HG03457 (cell line): Measurements from ENCODE around the gene ITGB4.
"Not testable (repeated sequence)": the region's sequence is repeated elsewhere in the genome, so short reads cannot be mapped to it uniquely, and the experiment has no call there.

Experiments
- ATAC-seq: cut with Tn5 transposase; IDR thresholded peaks from one replicate; pipeline ENCODE4 v1.9.1; 2021; ENCODE audit warnings: moderate number of reproducible peaks; ENCODE audit not compliant: unreplicated experiment

Gene ITGB4

DNA sequence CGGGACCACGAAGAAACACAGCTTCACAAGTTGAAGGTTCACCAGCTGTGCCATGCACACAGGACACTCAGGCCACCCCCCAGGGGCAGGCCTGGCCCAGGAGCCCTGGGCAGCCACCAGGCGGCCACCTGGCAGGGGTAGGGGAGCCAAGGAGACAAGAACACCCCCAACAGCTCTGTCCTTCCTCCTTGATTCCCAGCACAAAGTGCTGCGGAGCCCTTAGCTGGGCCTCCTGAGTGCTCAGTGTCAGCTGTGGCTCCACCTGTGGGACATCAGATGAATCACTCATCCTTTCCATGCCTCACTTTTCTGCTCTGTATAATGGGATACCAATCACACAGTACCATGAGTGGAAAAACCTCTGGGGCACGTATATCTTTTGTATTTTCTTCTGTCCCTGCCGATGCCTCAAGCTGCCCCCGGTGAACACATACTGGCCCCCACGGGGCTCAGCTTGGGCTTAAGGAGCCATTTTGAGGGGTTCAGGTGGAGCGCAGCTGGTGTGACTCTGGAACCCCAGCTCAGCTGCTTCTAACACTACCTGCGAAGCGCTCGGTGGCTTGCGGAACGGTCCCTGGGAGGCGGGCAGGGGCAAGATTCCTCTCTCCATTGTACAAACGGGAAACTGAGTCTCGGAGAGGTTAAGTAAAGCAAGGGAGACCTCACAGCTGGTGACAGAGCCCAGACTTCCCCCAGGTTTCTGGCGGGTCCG is 31.7 kb downstream of the ITGB4 start:
- no peak for ATAC-seq

DNA sequence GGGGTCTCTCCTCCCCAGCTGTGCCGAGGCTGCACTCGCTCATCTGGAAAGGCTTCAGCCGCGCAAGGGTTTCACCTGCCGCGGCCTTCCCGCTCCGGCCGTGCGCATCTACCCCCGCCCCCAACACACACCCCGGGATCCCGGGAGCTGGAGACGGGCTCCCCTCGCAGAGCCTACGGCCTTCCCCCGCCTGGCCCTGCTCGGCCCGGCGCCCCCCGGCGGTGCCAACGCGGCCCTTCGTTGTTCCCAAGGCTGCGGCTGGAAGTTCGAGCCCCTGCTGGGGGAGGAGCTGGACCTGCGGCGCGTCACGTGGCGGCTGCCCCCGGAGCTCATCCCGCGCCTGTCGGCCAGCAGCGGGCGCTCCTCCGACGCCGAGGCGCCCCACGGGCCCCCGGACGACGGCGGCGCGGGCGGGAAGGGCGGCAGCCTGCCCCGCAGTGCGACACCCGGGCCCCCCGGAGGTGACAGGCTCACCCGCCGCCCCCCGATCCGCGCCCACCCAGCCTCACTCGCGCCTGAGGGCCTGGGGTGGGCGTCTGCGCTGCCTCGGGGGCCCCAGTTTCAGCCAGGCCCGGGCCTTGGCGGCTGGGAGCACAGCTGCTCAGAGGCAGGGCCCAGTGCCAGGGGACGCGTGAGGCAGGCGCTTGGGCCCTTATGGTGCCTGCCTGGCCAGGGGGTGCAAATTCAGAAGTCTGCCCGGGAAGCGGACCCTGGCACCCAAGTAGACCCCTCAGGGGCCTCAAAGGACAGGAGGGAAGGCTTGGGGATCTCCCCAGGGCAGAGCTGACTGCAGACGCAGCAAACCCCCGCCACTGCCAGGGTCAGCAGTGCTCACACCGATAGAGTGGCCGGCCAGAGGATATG is 32.5 kb downstream of the ITGB4 start:
- ATAC-seq: no peak

DNA sequence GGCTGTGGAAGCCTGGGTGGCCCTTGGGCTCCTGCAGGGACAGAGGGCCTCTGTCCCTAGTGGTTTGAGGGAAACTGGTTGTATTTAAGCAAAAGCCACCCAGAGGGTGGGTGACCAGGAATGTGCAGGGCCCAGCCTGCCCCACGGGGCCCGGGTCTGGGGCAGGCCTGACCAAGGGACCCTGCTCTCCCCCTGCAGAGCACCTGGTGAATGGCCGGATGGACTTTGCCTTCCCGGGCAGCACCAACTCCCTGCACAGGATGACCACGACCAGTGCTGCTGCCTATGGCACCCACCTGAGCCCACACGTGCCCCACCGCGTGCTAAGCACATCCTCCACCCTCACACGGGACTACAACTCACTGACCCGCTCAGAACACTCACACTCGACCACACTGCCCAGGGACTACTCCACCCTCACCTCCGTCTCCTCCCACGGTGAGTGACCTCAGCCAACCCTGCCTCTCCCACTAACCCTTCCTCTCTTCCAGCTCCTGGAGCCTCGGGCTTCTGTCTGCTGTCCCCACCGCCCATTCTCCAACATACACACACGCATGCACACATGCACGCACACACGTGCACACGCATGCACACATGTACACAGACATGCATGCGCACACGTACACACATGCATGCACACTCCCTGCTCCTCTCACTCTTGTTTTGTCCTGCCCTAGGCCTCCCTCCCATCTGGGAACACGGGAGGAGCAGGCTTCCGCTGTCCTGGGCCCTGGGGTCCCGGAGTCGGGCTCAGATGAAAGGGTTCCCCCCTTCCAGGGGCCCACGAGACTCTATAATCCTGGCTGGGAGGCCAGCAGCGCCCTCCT is 33.3 kb downstream of the ITGB4 start:
- no peak for ATAC-seq

DNA sequence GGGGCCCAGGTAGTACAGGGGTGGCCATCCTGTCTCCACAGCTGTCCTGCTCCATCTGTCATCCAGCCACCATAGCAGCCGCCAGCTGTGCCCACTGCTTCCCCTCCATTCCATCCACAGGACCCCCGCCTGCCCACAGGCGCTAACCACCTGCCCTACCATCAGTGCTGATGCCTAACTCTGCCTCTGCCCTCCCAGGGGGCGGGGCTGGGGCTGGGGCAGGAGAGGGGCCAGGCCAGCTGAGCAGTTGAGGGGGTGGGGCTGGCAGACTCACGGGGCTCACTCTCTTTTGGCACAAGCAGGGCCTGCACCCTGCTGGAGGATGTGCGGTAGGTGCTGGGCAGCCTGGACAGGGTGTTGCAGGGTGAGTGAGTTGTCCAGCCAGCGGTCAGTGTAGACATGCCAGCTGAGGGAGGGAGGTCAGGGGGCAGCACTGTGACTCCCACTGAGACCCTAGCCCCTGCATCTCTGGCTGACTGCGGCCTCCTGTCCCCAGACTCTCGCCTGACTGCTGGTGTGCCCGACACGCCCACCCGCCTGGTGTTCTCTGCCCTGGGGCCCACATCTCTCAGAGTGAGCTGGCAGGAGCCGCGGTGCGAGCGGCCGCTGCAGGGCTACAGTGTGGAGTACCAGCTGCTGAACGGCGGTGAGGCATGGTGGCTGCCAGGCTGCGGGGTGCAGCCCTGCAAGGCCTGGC is 34.1 kb downstream of the ITGB4 start:
- no peak for ATAC-seq

DNA sequence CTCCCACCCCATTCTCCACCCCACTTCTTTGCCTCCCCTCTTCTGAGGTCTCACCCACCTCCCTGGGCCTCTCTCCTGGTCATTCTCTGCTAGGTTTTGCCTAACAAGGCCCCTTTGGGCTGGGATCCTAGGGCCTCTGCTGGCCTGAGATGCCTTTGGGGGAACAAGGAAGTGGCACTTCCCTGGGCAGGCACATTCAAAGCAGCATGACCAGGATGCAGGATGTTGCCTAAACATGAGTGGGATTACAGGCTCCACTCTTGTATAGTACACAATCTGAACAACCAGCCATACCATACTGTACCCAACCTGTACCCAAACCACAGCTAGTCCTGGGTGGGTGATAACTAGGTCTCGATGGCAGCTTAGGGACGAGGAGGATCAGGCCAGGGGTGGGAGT is 34.7 kb downstream of the ITGB4 start:
- no peak for ATAC-seq

DNA sequence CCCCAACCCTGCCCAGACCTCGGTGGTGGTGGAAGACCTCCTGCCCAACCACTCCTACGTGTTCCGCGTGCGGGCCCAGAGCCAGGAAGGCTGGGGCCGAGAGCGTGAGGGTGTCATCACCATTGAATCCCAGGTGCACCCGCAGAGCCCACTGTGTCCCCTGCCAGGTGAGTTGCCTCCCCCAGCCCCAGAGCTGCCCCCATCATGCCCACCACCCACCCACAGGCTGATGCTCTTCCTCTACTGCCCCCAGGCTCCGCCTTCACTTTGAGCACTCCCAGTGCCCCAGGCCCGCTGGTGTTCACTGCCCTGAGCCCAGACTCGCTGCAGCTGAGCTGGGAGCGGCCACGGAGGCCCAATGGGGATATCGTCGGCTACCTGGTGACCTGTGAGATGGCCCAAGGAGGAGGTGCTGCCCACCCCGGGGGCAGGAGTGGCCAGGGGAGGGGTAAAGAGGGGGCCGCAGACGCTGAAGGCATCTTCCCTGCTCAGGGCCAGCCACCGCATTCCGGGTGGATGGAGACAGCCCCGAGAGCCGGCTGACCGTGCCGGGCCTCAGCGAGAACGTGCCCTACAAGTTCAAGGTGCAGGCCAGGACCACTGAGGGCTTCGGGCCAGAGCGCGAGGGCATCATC is 35.3 kb downstream of the ITGB4 start:
- no peak for ATAC-seq

DNA sequence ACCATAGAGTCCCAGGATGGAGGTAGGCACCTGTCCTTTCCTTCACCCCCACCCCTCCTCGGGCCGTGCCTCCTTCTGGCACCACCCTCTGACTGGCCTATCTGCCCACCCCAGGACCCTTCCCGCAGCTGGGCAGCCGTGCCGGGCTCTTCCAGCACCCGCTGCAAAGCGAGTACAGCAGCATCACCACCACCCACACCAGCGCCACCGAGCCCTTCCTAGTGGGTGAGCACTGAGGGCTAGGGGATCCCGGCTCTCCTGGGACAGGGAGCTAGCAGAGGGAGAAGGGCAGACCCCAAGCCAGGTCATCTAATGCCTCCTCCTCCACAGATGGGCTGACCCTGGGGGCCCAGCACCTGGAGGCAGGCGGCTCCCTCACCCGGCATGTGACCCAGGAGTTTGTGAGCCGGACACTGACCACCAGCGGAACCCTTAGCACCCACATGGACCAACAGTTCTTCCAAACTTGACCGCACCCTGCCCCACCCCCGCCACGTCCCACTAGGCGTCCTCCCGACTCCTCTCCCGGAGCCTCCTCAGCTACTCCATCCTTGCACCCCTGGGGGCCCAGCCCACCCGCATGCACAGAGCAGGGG is 35.9 kb downstream of the ITGB4 start:
- no peak for ATAC-seq

DNA sequence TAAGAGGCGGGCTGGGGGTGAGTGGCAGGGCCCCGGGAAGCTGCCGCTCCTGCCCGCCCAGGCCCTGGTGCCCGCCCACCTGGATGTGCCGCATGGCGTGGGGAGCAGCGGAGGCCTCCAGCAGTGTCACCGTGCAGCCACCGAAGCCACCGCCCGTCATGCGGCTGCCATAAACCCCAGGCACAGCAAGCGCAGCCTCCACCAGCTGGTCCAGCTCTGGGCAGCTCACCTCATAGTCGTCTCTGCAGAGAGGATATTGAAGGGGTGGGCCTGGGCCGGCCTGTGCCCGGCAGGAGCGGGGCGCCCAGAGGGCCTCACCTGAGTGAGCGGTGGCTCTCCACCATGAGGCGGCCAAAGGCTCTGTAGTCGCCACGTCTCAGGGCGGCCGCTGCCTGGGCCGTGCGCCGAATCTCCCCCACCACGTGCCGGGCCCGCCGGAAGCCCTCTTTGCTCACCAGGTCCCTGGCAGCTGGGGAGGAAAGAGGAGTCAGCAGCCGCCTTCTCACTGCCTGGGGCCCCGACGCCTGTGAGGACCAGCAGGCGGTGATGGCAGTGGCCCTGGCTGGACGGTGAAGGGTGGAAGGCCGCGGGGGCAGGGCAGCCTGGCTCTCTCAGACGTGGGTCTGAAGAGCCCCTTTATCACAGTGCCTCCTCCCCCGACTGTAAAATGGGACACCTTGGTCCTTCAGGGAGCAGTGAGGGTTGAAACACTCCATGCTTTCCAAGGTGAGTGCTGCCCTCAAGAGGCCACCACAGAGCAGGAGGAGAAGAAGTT is 37.1 kb downstream of the ITGB4 start:
- no peak for ATAC-seq

DNA sequence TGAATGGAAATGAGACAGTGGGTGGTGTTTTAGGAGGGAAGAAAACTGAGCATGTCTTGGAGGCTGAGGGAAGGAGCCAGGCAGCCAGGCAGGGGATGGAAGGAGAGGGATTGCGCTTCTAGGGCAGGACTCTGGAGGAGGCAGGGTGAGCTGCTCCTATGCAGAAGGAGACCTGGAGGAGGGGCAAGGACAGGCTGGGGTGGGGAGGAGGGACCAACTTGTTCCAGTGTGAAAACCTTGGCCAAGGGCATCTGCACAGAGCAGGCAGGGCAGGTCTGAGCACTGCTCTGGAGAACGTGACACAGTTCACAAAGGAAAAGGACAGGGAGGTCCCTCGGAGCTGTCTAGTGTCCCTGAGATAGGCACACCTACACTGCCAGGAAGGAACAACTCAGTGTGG is 38.2 kb downstream of the ITGB4 start:
- ATAC-seq: no peak

DNA sequence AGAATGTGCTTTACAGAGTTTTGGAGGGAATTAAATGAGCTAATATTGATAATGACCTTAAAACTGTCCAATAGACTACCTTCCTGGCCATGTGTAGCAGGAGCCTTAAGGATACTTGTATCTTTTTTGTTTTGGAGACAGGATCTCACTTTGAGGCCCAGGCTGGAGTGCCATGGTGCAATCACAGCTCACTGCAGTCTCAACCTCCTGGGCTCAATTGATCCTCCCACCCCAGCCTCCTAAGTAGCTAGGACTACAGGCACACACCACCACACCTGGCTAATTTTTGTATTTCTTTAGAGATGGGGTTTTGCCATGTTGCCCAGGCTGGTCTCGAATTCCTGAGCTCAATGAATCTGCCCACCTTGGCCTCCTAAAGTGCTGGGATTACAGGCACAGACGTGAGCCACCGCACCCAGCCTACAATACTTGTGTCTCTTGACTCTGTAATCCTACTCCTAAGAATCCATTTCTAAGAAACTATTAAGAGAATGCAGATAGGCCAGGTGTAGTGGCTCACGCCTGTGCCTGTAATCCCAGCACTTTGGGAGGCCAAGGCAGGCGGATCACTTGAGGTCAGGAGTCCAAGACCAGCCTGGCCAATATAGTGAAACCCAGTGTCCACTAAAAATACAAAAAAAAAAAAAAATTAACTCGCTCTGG is 38.9 kb downstream of the ITGB4 start:
- not testable (repeated sequence) for ATAC-seq

DNA sequence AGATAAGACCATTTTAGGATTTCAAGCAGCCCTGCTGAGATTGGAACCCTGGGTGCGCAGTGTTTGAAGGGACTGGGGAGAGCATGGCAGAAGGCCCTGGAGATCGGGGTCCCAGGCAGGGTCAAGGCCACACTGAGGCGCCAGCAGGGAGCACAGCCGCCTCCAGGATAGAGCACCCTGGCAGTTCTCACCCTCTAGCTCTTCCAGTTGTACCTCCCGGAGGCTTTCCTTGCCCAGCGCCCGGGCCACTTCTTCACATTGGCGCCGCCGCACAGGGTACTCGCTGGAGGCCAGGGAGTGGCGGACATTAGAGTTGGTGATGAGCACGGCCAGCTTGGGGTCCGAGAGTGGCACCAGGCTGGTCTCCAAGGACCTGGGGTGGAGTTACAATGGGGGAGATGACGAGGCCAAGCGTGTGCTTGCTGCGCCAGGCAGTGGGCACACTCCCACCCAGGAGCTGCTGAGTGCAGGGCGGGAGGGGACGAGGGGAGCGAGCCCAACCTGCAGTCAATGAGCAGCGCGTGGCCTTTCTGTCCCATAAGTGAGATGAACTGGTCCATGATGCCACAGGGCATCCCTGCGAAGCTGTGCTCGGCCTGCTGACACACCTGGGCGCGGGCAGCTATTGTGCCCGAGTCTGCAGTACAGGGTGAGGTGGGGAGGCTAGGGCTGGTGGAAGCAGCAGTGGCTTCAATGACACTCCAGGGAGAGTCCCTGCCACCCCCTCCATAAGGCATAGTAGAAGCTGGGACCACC is 41.4 kb downstream of the ITGB4 start:
- ATAC-seq: no peak

DNA sequence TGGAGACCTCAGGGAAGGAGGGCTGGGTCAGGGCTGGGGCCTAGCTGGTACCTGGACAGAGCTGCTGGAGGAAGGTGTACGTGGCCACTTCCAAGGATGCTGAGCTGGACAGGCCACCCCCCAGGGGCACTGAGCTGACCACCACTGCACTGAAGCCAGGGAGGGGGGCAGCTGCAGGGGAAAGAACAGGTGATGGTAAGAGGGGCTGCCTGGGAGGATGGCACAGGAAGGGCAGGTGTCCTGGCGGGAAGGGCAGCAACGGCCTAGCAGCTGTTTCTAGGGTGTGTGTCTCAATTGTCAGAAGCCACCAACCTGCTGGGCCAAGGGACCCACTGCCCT is 42.0 kb downstream of the ITGB4 start:
- ATAC-seq: no peak

DNA sequence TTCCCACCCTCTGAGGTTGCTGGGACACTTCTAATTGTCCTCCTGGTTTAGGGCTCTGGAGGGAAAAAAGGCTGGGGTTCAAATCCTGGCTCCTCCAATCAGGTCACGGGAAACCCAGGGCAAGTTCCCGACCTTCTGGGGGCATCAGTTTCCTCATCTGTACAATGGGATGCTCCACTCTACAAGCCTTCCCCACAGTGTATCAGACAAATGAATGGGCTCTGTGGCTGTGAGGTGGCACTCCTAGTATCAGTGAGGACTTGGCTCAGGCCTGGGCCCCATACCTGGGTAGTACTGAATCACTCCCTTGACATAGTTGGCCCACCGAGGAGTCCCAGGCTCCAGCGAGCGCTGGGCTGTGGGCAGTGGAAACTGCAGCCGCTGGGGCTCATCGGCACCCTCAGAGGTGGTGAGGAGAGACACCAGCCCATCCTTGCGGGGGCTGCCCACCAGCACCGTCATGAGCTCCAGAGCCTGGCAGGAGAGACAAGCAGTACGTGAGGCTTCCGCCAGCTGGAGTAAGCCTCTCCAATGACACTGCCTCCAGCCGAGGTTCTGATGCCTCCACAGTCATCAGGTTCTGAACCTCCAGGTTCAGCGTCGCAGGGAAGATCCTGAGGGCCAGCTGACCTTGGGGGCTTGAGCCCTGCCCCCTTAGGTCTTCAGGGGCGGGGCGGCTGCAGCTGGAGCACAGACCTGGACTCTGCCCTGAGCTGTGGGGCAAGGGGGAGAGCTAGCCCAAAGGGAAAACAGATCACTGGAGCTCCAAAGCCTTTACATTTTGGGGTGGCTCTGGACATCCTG is 42.6 kb downstream of the ITGB4 start:
- ATAC-seq: no peak

DNA sequence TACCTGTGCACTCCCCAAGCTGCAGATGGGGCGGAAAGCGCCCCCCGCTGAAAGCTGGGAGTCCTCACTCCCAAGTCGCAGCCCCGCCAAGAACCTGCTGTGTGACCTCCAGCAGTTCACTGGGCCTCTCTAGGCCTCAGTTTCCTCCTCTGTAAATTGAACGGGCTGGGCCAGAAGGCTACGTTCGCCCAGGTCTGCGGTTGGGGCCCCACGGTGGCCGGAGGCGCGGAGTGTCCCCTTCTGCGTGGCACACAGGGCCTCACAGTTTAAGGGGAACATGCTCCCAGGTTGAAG is 43.1 kb downstream of the ITGB4 start:
- ATAC-seq: no peak

DNA sequence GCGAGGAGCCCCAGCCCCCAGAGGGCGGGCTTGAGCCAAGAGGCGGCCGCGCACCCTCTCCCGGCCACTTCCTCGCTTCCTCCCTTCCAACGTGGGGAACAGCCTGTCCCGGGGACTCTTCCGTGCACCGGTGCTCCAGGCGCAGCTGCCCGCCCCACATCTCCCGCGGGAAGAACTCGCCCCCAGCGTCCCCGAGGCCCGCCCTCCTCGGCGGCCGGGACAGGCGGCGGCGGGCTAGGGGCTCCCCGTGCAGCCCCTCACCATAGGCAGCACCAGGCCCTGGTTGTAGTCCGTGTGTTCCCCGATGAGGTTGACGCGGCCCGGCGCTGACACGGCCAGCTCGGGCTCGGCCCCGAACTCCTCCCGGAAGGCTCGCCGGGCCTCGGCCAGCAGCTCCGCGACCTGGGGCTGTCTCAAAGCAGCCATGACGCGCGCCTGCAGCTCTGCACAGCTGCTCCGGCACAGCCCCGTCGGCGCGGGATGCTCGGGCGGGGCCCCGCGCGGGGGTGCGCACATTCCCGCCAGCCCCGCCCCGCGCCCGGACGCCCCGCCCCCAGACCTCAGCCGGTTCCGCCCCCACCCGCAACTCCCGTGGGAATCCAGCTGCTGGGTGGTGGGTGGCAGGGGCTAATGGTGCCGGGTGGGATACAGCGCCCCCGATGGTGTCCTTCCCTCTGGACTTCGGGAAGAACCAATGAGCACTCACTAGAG is 43.6 kb downstream of the ITGB4 start, which contains the start of gene GALK1:
GALK1 (minus strand) TSS at position 482 of the 711 bp plus-strand sequence; CDS start at position 426, 56 bp downstream.
- no peak for ATAC-seq

DNA sequence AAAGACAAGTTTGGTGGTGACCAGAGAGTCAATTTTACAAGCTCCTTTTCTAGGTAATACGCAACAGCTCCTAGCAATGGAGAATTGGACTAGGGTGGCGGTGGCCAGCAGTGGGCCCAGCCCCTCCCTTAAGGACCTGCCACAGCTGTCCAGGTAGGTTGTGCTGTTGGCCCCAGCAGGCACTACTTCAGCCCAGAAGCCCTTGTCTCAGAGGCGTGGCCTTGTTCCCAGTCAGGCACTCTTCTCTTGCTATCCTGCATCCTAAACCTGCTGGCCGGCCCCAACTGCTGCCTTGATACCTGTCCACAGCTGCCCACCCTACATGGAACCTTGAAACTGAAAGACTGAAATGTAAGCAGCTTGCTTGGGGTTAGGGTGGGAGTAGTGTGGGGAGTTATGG is 44.7 kb downstream of the ITGB4 start:
- ATAC-seq: no peak

DNA sequence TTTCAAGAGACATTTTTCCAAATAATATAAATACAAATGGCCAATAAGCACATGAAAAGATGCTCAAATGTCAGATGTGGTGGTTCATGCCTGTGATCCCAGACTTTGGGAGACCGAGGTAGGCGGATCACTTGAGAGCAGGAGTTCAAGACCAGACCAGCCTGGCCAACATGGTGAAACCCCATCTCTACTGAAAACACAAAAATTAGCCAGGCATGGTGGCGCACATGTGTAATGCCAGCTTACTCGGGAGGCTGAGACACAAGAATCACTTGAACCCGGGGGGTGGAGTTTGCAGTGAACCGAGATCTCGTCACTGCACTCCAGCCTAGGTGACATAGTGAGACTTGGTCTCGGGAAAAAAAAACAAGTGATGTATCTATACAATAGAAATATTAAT is 46.6 kb downstream of the ITGB4 start:
- no peak for ATAC-seq
